GM12878 (cell line): ENCODE measurements around the gene BPIFB3. TPM values are rescaled to one million over a fixed set of nuclear protein-coding genes. Genes with fewer than 3 reads are reported as not detected.

ENCODE experiments used
- ATAC-seq: fragments of 200-7000 bp; cut with Tn5 transposase; 3 replicates; pipeline ENCODE4 v1.9.1; 2020; ENCODE audit warnings: mild to moderate bottlenecking, moderate library complexity
- BruUV-seq: library from RNA; stranded (reverse); fragments of 400-500 nt; replicated peaks from 2 replicates; lab custom pipeline; 2021; lab: Mats Ljungman, UMichigan
- CTCF ChIA-PET: fragments of 300-600 bp; sonication (Branson Sonifier 250); formaldehyde crosslinking; extraction: SDS; loops from one replicate; lab custom pipeline; 2021; ENCODE audit warnings: inconsistent platforms; lab: Yijun Ruan, JAX
- POLR2A ChIA-PET: fragments of 350-600 bp; formaldehyde crosslinking; extraction: SDS; loops from one replicate; lab custom pipeline; 2021; ENCODE audit warnings: inconsistent platforms; lab: Charles Lee
- RAD21 ChIA-PET: fragments of 300-600 bp; sonication (Branson Sonifier 250); formaldehyde crosslinking; loops from one replicate; lab custom pipeline; 2023; ENCODE audit warnings: antibody characterized with exemption; ENCODE audit not compliant: unreplicated experiment; lab: Charles Lee
- SMC1A ChIA-PET: fragments of 300-600 bp; sonication (Branson Sonifier 250); formaldehyde crosslinking; loops from one replicate; lab custom pipeline; 2023; ENCODE audit not compliant: unreplicated experiment, uncharacterized antibody; lab: Charles Lee
- DNase-seq: peaks from one replicate; pipeline ENCODE4 v3.0.0-alpha.2; 2011; ENCODE audit warnings: low read depth, low spot score
- FAIRE-seq: peaks from 3 replicates; lab custom pipeline; 2011; peaks lifted over from hg19 to GRCh38; lab: Jason Lieb, UNC
- H2AFZ ChIP-seq: 2 replicates; pipeline ENCODE4 v1.6.0; 2011; ENCODE audit warnings: low read depth, low read length, control low read depth; ENCODE audit not compliant: control insufficient read depth
- H3K27ac ChIP-seq: 2 replicates; pipeline ENCODE4 v1.5.1; 2011; ENCODE audit warnings: control low read depth; ENCODE audit not compliant: control insufficient read depth, insufficient read depth
- H3K27me3 ChIP-seq, 2 experiments: replicated peaks in 1 of 2; 2 replicates each; pipeline versions ENCODE4 v1.6.0 to v1.6.1; 2011; ENCODE audit warnings: low read length in 1 of 2; ENCODE audit not compliant: control insufficient read depth in 2 of 2, insufficient read depth in 2 of 2
- H3K36me3 ChIP-seq, 2 experiments: 2 replicates each; pipeline ENCODE4 v1.5.1; 2011; ENCODE audit warnings: low read length in 1 of 2; ENCODE audit not compliant: control insufficient read depth in 2 of 2, insufficient read depth in 2 of 2
- H3K4me1 ChIP-seq: 2 replicates; pipeline ENCODE4 v1.6.1; 2011; ENCODE audit warnings: mild to moderate bottlenecking, low read length, moderate library complexity, mixed read lengths; ENCODE audit not compliant: control insufficient read depth, insufficient read depth
- H3K4me2 ChIP-seq: 2 replicates; pipeline ENCODE4 v1.6.0; 2011; ENCODE audit warnings: control low read depth; ENCODE audit not compliant: control insufficient read depth, insufficient read depth
- H3K4me3 ChIP-seq: fragments of 200-600 bp; sonication (generic); 2 replicates; pipeline ENCODE4 v1.5.1; 2016
- H3K79me2 ChIP-seq: 2 replicates; pipeline ENCODE4 v1.6.0; 2011; ENCODE audit warnings: low read length; ENCODE audit not compliant: control insufficient read depth, insufficient read depth
- H3K9ac ChIP-seq: 2 replicates; pipeline ENCODE4 v1.8.0; 2011; ENCODE audit warnings: low read length, control low read depth, mixed read lengths; ENCODE audit not compliant: control insufficient read depth, insufficient read depth
- H3K9me3 ChIP-seq: replicated peaks from 3 replicates; pipeline ENCODE4 v1.5.1; 2011; ENCODE audit warnings: mild to moderate bottlenecking, low read length; ENCODE audit not compliant: control insufficient read depth, insufficient read depth
- H4K20me1 ChIP-seq: 2 replicates; pipeline ENCODE4 v1.6.0; 2011; ENCODE audit not compliant: control insufficient read depth, insufficient read depth
- ATF2 ChIP-seq: IDR thresholded peaks from 2 replicates; pipeline ENCODE4 v1.6.1; 2012; ENCODE audit warnings: low read length, inconsistent platforms
- BMI1 ChIP-seq: fragments of 450-650 bp; IDR thresholded peaks from 2 replicates; pipeline ENCODE4 v1.6.1; 2016; ENCODE audit warnings: mild to moderate bottlenecking, moderate library complexity, borderline replicate concordance
- CHD2 ChIP-seq: IDR thresholded peaks from 2 replicates; pipeline ENCODE4 v1.6.1; 2011; ENCODE audit warnings: low read depth, low read length, improper control_type of control experiment, borderline replicate concordance
- DPF2 ChIP-seq: fragments of 450-650 bp; IDR thresholded peaks from 2 replicates; pipeline ENCODE4 v1.6.1; 2017; ENCODE audit warnings: mild to moderate bottlenecking
- JUNB ChIP-seq: IDR thresholded peaks from 2 replicates; pipeline ENCODE4 v1.6.1; 2016; ENCODE audit warnings: antibody characterized with exemption, mild to moderate bottlenecking
- LARP7 ChIP-seq: fragments of 450-650 bp; IDR thresholded peaks from 2 replicates; pipeline ENCODE4 v1.6.1; 2017; ENCODE audit warnings: mild to moderate bottlenecking
- MEF2A ChIP-seq: IDR thresholded peaks from 2 replicates; pipeline ENCODE4 v1.6.1; 2011; ENCODE audit warnings: low read depth, mild to moderate bottlenecking, low read length, moderate library complexity; ENCODE audit not compliant: insufficient read depth
- PBX3 ChIP-seq: IDR thresholded peaks from 2 replicates; pipeline ENCODE4 v1.6.1; 2011; ENCODE audit warnings: mild to moderate bottlenecking, low read depth, low read length, moderate library complexity; ENCODE audit not compliant: insufficient replicate concordance
- PML ChIP-seq: IDR thresholded peaks from 2 replicates; pipeline ENCODE4 v1.6.1; 2012; ENCODE audit warnings: low read length, inconsistent platforms
- RELB ChIP-seq: fragments of 450-650 bp; IDR thresholded peaks from 2 replicates; pipeline ENCODE4 v1.6.1; 2017; ENCODE audit warnings: low read depth, mild to moderate bottlenecking, moderate library complexity
- RFX5 ChIP-seq: IDR thresholded peaks from 2 replicates; pipeline ENCODE4 v1.6.1; 2011; ENCODE audit warnings: low read depth, low read length, improper control_type of control experiment
- SUZ12 ChIP-seq: fragments of 200-600 bp; sonication (generic); IDR thresholded peaks from one replicate; pipeline ENCODE4 v1.6.1; 2018; ENCODE audit warnings: antibody characterized with exemption, mild to moderate bottlenecking; ENCODE audit not compliant: unreplicated experiment
- ZNF24 ChIP-seq: fragments of 450-650 bp; IDR thresholded peaks from 2 replicates; pipeline ENCODE4 v1.6.1; 2017; ENCODE audit warnings: antibody characterized with exemption, mild to moderate bottlenecking
- ZNF384 ChIP-seq: IDR thresholded peaks from 2 replicates; pipeline ENCODE4 v1.6.1; 2012; ENCODE audit warnings: low read depth, mild to moderate bottlenecking, low read length, improper control_type of control experiment, borderline replicate concordance
- WGBS: methylation state at CpG from one replicate; pipeline ENCODE4 v1.1.6; 2016; ENCODE audit warnings: low lambda C conversion rate; ENCODE audit not compliant: insufficient replicate concordance, insufficient coverage; ENCODE audit errors: missing lambda C conversion rate; 5-methylcytosine and 5-hydroxymethylcytosine counted together
- in situ Hi-C: fragments of 300-500 bp; cut with MboI; formaldehyde crosslinking; loops from 9 replicates; pipeline ENCODE4 v1.14.3; 2018; ENCODE audit warnings: mixed read lengths
- intact Hi-C: fragments of 100-400 bp; cut with micrococcal nuclease; formaldehyde crosslinking; loops from one replicate; pipeline ENCODE4 v1.14.2; 2022; ENCODE audit not compliant: unreplicated experiment
- polyA plus RNA-seq, 11 experiments: library from polyadenylated mRNA; depleted of rRNA in 4 of 11; unstranded in 6 of 11; stranded (reverse) in 5 of 11; fragments of >200 nt; fragmentation: Nextera tagmentation in 4 of 11; fragmentation: Illumina TruSeq in 1 of 11; extraction: Ambion mirVana in 4 of 11; extraction: Trizol in 1 of 11; gene quantifications; 1 replicate in 1 of 11; 2 replicates in 10 of 11; pipeline versions ENCODE4 v1.2.1 to v1.2.3, GENCODE V29; 2011 to 2016; ENCODE audit warnings: inconsistent platforms in 2 of 11, missing spikeins in 2 of 11, low read depth in 1 of 11
- total RNA-seq, 4 experiments: library from RNA; depleted of rRNA in 3 of 4; stranded (reverse); fragments of >200 nt in 3 of 4; fragmentation: Illumina TruSeq in 1 of 4; extraction: Trizol in 1 of 4; gene quantifications; 2 replicates each; pipeline versions ENCODE4 v1.2.1 to v1.2.3, GENCODE V29; 2013 to 2021
- TF ChIP-seq, protein P1 (sequence below): fragments of 450-650 bp; IDR thresholded peaks from 2 replicates; pipeline ENCODE4 v1.6.1; 2018; ENCODE audit warnings: mild to moderate bottlenecking, low read depth, moderate library complexity; ENCODE audit not compliant: partially characterized antibody
- TF ChIP-seq, protein P2 (sequence below): fragments of 450-650 bp; conservative IDR thresholded peaks from 2 replicates; pipeline ENCODE4 v1.6.1; 2017; ENCODE audit warnings: mild to moderate bottlenecking, moderate library complexity

BPIFB3 gene
- total and polyA plus RNA-seq, 10 of the 15 experiments (the other 5 are each of a cell fraction or from before 2014, with no cell fraction given), result not detected

DNA sequence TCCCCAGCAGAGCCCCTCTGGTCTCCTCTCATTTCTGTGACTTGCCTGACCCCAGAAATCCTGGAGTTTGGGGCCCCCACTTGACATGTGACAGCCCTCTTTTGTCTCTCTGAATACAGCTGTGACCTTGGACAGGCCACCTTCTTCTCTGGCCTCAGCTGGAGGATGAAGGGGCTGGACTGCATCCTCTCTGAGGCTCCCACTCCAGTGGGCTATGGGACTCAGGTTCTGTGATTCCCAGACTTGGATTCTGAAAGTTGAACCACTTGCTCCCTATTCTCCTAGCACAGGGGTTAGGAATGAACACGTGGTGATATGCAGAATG lies 9.1 kb downstream of the BPIFB3 start:
- WGBS, result 8% methylated on average over 1 of the region's 1 CpG
- H2AFZ ChIP-seq, result no peak overlapping the region
- no peaks in the 10 kb centered on the region for H3K36me3 ChIP-seq
- ChIA-PET CTCF (no interaction called here), SMC1A (no interaction called here), RAD21 (no interaction called here), POLR2A (no interaction called here)
- H3K79me2 ChIP-seq, result no peaks in the 10 kb centered on the region
- H4K20me1 ChIP-seq, result no peaks in the 10 kb centered on the region
- no peak overlapping the region for H3K9ac ChIP-seq
- DNase-seq (no peak), FAIRE-seq (no peak), ATAC-seq (no peak)
- H3K4me3 ChIP-seq, result no peak overlapping the region
- no peak overlapping the region for H3K4me2 ChIP-seq
- H3K9me3 ChIP-seq, result no peaks in the 10 kb centered on the region
- in situ Hi-C loops, result no loop called here
- no peaks in the 10 kb centered on the region for H3K4me1 ChIP-seq
- no TSS peak for BruUV-seq
- no peaks in the 10 kb centered on the region for H3K27me3 ChIP-seq
- no peak overlapping the region for H3K27ac ChIP-seq
- intact Hi-C loops, result no loop called here
- no peak for TF ChIP-seq RFX5
- no peak for TF ChIP-seq CHD2
- TF ChIP-seq LARP7, result no peak
- TF ChIP-seq, protein P1, sequence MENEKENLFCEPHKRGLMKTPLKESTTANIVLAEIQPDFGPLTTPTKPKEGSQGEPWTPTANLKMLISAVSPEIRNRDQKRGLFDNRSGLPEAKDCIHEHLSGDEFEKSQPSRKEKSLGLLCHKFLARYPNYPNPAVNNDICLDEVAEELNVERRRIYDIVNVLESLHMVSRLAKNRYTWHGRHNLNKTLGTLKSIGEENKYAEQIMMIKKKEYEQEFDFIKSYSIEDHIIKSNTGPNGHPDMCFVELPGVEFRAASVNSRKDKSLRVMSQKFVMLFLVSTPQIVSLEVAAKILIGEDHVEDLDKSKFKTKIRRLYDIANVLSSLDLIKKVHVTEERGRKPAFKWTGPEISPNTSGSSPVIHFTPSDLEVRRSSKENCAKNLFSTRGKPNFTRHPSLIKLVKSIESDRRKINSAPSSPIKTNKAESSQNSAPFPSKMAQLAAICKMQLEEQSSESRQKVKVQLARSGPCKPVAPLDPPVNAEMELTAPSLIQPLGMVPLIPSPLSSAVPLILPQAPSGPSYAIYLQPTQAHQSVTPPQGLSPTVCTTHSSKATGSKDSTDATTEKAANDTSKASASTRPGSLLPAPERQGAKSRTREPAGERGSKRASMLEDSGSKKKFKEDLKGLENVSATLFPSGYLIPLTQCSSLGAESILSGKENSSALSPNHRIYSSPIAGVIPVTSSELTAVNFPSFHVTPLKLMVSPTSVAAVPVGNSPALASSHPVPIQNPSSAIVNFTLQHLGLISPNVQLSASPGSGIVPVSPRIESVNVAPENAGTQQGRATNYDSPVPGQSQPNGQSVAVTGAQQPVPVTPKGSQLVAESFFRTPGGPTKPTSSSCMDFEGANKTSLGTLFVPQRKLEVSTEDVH, result no peak
- TF ChIP-seq ZNF24, result no peak
- no peak for TF ChIP-seq DPF2
- TF ChIP-seq, protein P2, sequence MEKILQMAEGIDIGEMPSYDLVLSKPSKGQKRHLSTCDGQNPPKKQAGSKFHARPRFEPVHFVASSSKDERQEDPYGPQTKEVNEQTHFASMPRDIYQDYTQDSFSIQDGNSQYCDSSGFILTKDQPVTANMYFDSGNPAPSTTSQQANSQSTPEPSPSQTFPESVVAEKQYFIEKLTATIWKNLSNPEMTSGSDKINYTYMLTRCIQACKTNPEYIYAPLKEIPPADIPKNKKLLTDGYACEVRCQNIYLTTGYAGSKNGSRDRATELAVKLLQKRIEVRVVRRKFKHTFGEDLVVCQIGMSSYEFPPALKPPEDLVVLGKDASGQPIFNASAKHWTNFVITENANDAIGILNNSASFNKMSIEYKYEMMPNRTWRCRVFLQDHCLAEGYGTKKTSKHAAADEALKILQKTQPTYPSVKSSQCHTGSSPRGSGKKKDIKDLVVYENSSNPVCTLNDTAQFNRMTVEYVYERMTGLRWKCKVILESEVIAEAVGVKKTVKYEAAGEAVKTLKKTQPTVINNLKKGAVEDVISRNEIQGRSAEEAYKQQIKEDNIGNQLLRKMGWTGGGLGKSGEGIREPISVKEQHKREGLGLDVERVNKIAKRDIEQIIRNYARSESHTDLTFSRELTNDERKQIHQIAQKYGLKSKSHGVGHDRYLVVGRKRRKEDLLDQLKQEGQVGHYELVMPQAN, result no peak
- TF ChIP-seq MEF2A, result no peak
- TF ChIP-seq PML, result no peak
- no peak for TF ChIP-seq SUZ12
- no peak for TF ChIP-seq ZNF384
- TF ChIP-seq BMI1, result no peak
- no peak for TF ChIP-seq PBX3
- no peak for TF ChIP-seq JUNB
- TF ChIP-seq ATF2, result no peak
- TF ChIP-seq RELB, result no peak
